ENCODE data around the gene KIRREL3. TPM values are rescaled to one million over a fixed set of nuclear protein-coding genes. Genes with fewer than 3 reads are reported as not detected.

Gene KIRREL3
- total and polyA plus RNA-seq, 2 donors (not counting 3 experiments of a cell fraction or from before 2014, with no cell fraction given) = not detected

DNA sequence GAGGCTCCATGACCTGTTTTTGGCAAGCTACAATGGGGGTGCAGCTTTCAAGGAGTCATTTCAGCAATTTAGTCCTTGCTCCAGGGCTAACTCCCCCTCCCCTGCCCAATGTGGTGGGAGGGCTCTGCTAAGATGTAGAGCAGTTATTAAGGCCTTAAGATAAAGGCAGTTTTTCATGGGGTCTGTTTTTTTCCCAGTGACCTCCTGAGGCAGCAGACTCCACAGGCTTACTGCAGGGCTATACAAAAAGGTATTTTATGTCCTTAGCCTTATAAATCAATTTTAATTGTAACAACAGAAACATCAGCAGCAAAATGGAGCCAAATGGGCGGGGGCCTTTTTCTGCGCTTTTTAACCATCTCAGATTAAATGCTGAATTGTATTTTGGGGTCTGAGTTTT lies 192.3 kb downstream of the KIRREL3 start:
- H3K9me1 ChIP-seq (replicated peaks; ENCODE audit: control insufficient read depth, extremely low read depth, insufficient read depth, low read length) = no peaks in the 10 kb centered on the region
- no peaks in the 10 kb centered on the region for H3K4me1 ChIP-seq (ENCODE audit: control insufficient read depth, extremely low read depth, insufficient read depth, low read length)
- H3K4me2 ChIP-seq (ENCODE audit: insufficient read depth, low read length) = no peak overlapping the region
- DNase-seq (ENCODE audit: low read depth, low spot score) = no peak
- BruUV-seq (replicated peaks) = no TSS peak
- no peak for TF ChIP-seq JUN (IDR thresholded peaks at IDR 0.05; ENCODE audit: borderline replicate concordance, insufficient read depth, insufficient read length, low read depth)
- no peak for TF ChIP-seq MYC (IDR thresholded peaks at IDR 0.05; ENCODE audit: low read depth, low read length)
- no peak for TF ChIP-seq FOS (IDR thresholded peaks at IDR 0.05; ENCODE audit: borderline replicate concordance, insufficient read depth, low read length)
- TF ChIP-seq, protein P1, sequence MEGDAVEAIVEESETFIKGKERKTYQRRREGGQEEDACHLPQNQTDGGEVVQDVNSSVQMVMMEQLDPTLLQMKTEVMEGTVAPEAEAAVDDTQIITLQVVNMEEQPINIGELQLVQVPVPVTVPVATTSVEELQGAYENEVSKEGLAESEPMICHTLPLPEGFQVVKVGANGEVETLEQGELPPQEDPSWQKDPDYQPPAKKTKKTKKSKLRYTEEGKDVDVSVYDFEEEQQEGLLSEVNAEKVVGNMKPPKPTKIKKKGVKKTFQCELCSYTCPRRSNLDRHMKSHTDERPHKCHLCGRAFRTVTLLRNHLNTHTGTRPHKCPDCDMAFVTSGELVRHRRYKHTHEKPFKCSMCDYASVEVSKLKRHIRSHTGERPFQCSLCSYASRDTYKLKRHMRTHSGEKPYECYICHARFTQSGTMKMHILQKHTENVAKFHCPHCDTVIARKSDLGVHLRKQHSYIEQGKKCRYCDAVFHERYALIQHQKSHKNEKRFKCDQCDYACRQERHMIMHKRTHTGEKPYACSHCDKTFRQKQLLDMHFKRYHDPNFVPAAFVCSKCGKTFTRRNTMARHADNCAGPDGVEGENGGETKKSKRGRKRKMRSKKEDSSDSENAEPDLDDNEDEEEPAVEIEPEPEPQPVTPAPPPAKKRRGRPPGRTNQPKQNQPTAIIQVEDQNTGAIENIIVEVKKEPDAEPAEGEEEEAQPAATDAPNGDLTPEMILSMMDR (IDR thresholded peaks at IDR 0.05; ENCODE audit: extremely low read depth in 1 of 2, insufficient read depth in 1 of 2, low read depth in 1 of 2, low read length in 2 of 2) = no peak
- TF ChIP-seq POLR2A (IDR thresholded peaks at IDR 0.05; ENCODE audit: low read depth, low read length) = no peak
- no peak for TF ChIP-seq EZH2 (IDR thresholded peaks at IDR 0.05; ENCODE audit: borderline replicate concordance, low read depth, low read length, severe bottlenecking)
- TF ChIP-seq GATA2 (IDR thresholded peaks at IDR 0.05; ENCODE audit: insufficient read depth, insufficient read length, low read depth, low read length) = no peak
- TF ChIP-seq, protein P2, sequence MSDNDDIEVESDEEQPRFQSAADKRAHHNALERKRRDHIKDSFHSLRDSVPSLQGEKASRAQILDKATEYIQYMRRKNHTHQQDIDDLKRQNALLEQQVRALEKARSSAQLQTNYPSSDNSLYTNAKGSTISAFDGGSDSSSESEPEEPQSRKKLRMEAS (IDR thresholded peaks at IDR 0.05; ENCODE audit: insufficient read depth, insufficient read length) = no peak
- no peak for TF ChIP-seq POLR2AphosphoS5 (IDR thresholded peaks at IDR 0.05; ENCODE audit: insufficient read depth, low read depth, low read length)
- FAIRE-seq = no peak
- no peaks in the 10 kb centered on the region for H3K9me3 ChIP-seq (replicated peaks; ENCODE audit: control insufficient read depth, insufficient read depth, low read length)
- no peaks in the 10 kb centered on the region for H3K79me2 ChIP-seq (ENCODE audit: control insufficient read depth, insufficient read depth, low read length)
- POLR2A ChIA-PET = no interaction called here
- no peak overlapping the region for H2AFZ ChIP-seq (ENCODE audit: low read depth, low read length)
- no peaks in the 10 kb centered on the region for H3K36me3 ChIP-seq (ENCODE audit: control insufficient read depth in 2 of 2, extremely low read depth in 1 of 2, insufficient read depth in 2 of 2, low read length in 2 of 2)
- H3K4me3 ChIP-seq (replicated peaks in 1 of 3; ENCODE audit: insufficient read depth in 1 of 3, low read depth in 1 of 3, low read length in 3 of 3) = no peak overlapping the region
- dilution Hi-C loops (cut with MboI; ENCODE audit: extremely low pct_ligation_motif_present, low sequenced_read_pairs) = no loop called here
- CTCF ChIA-PET = no interaction called here
- no peak overlapping the region for H3K9ac ChIP-seq (replicated peaks; ENCODE audit: extremely low read depth, insufficient read depth, low read length)
- no peaks in the 10 kb centered on the region for H3K27me3 ChIP-seq (ENCODE audit: control insufficient read depth in 2 of 2, insufficient read depth in 2 of 2, low read length in 2 of 2)
- H3K27ac ChIP-seq (ENCODE audit: insufficient read depth, low read depth, low read length) = no peak overlapping the region
- no peaks in the 10 kb centered on the region for H4K20me1 ChIP-seq (replicated peaks; ENCODE audit: control insufficient read depth, extremely low read depth, insufficient read depth, low read length)
- intact Hi-C loops (cut with micrococcal nuclease) = no loop called here

All from endothelial cell of umbilical vein (primary cell).